Osteoblast (primary cell): ENCODE results near the gene FZD7. TPM values are rescaled to one million over a fixed set of nuclear protein-coding genes. Genes with fewer than 3 reads are reported as not detected.
A peak's percentile ranks its signal among the peaks of the same experiment; 100 is the strongest.

Source experiments
- DNase-seq: peaks from one replicate; pipeline ENCODE4 v3.0.0; 2011; ENCODE audit warnings: low spot score, mixed read lengths; ENCODE audit not compliant: insufficient read length; ENCODE audit errors: missing footprints
- H2AFZ ChIP-seq: 2 replicates; pipeline ENCODE4 v1.6.0; 2011; ENCODE audit warnings: mild to moderate bottlenecking, low read length
- H3K27ac ChIP-seq: 2 replicates; pipeline ENCODE4 v1.5.1; 2011; ENCODE audit warnings: mild to moderate bottlenecking, low read depth, low read length, moderate library complexity
- H3K27me3 ChIP-seq: 2 replicates; pipeline ENCODE4 v1.6.0; 2012; ENCODE audit warnings: mild to moderate bottlenecking, control low read depth, inconsistent platforms, low read length, moderate library complexity; ENCODE audit not compliant: insufficient read depth
- H3K36me3 ChIP-seq: 2 replicates; pipeline ENCODE4 v1.5.1; 2011; ENCODE audit warnings: mild to moderate bottlenecking, low read length, control low read depth, moderate library complexity; ENCODE audit not compliant: insufficient read depth
- H3K4me1 ChIP-seq: 2 replicates; pipeline ENCODE4 v1.5.1; 2011; ENCODE audit warnings: mild to moderate bottlenecking, low read length, control low read depth, moderate library complexity; ENCODE audit not compliant: insufficient read depth
- H3K4me2 ChIP-seq: 2 replicates; pipeline ENCODE4 v1.6.0; 2011; ENCODE audit warnings: mild to moderate bottlenecking, low read length; ENCODE audit not compliant: insufficient read depth
- H3K4me3 ChIP-seq: fragments of 200-600 bp; sonication (generic); 3 replicates; pipeline ENCODE4 v1.5.1; 2012; ENCODE audit warnings: mild to moderate bottlenecking, low read length, inconsistent platforms; ENCODE audit not compliant: insufficient read depth
- H3K79me2 ChIP-seq: 2 replicates; pipeline ENCODE4 v1.6.0; 2012; ENCODE audit warnings: mild to moderate bottlenecking, low read length, control low read depth, inconsistent platforms; ENCODE audit not compliant: insufficient read depth
- H3K9me3 ChIP-seq: 2 replicates; pipeline ENCODE4 v1.5.1; 2011; ENCODE audit warnings: low read depth, low read length, control low read depth
- H4K20me1 ChIP-seq: 2 replicates; pipeline ENCODE4 v1.6.0; 2012; ENCODE audit warnings: mild to moderate bottlenecking, low read length, control low read depth; ENCODE audit not compliant: insufficient read depth
- CTCF ChIP-seq: IDR thresholded peaks from 2 replicates; pipeline ENCODE4 v1.5.1; 2011; ENCODE audit warnings: mild to moderate bottlenecking, low read depth, low read length, moderate library complexity; ENCODE audit errors: extremely low read depth
- total RNA-seq: library from RNA; depleted of rRNA; stranded (reverse); fragments of >200 nt; gene quantifications from 2 replicates; pipeline ENCODE4 v1.2.3, GENCODE V29; 2012

The FZD7 gene
- total RNA-seq, 1 donor: 73.8 TPM

GRCh38 chr2:201985728-201986462 lies 47.8 kb upstream of the FZD7 start:
- Histone ChIP-seq H3K4me2 (no peak overlapping the region), H3K4me3 (no peak overlapping the region), H4K20me1 (no peaks in the 10 kb centered on the region), H3K79me2 (no peaks in the 10 kb centered on the region), H3K36me3 (no peaks in the 10 kb centered on the region), H3K27me3 (no peaks in the 10 kb centered on the region), H3K4me1 (peaks cover 8% of the 10 kb centered on the region), H3K27ac (no peak overlapping the region), H2AFZ (peak overlapping the region; percentile 71), H3K9me3 (no peaks in the 10 kb centered on the region)
- TF ChIP-seq CTCF: no peak
- DNase-seq: peak; percentile 23

GRCh38 chr2:201986463-201986735 lies 47.3 kb upstream of the FZD7 start:
- H3K4me1 ChIP-seq: peaks cover 8% of the 10 kb centered on the region
- H3K4me2 ChIP-seq: no peak overlapping the region
- H3K27ac ChIP-seq: no peak overlapping the region
- no peaks in the 10 kb centered on the region for H3K27me3 ChIP-seq
- H3K79me2 ChIP-seq: no peaks in the 10 kb centered on the region
- no peaks in the 10 kb centered on the region for H3K9me3 ChIP-seq
- DNase-seq: peak; percentile 27
- H2AFZ ChIP-seq: no peak overlapping the region
- H3K4me3 ChIP-seq: no peak overlapping the region
- H4K20me1 ChIP-seq: no peaks in the 10 kb centered on the region
- TF ChIP-seq CTCF: no peak
- no peaks in the 10 kb centered on the region for H3K36me3 ChIP-seq

- Histone ChIP-seq H3K27me3 (no peaks in the 10 kb centered on the region), H3K4me2 (no peak overlapping the region), H3K79me2 (no peaks in the 10 kb centered on the region), H3K4me1 (peaks cover 8% of the 10 kb centered on the region), H3K4me3 (no peak overlapping the region), H4K20me1 (no peaks in the 10 kb centered on the region), H3K36me3 (no peaks in the 10 kb centered on the region), H3K27ac (no peak overlapping the region), H2AFZ (no peak overlapping the region), H3K9me3 (no peaks in the 10 kb centered on the region)
- peak; percentile 30 for DNase-seq
- no peak for TF ChIP-seq CTCF
Measured at GRCh38 chr2:201987426-201987825, 46.2 kb upstream of the FZD7 start.

- TF ChIP-seq CTCF: no peak
- no peak overlapping the region for H3K4me2 ChIP-seq
Measured at GRCh38 chr2:201990069-201990468, 43.6 kb upstream of the FZD7 start.

More at GRCh38 chr2:201990069-201990468, 43.6 kb upstream of the FZD7 start:
- H3K9me3 ChIP-seq: no peaks in the 10 kb centered on the region
- H4K20me1 ChIP-seq: no peaks in the 10 kb centered on the region
- H3K27me3 ChIP-seq: no peaks in the 10 kb centered on the region
- no peak overlapping the region for H3K27ac ChIP-seq
- DNase-seq: no peak
- peaks cover 6% of the 10 kb centered on the region for H3K4me1 ChIP-seq
- no peak overlapping the region for H3K4me3 ChIP-seq
- H3K79me2 ChIP-seq: no peaks in the 10 kb centered on the region
- H3K36me3 ChIP-seq: no peaks in the 10 kb centered on the region
- no peak overlapping the region for H2AFZ ChIP-seq
